ENCODE data around the gene NPHS1. TPM values are rescaled to one million over a fixed set of nuclear protein-coding genes. Genes with fewer than 3 reads are reported as not detected.
"Not testable (repeated sequence)": the region's sequence is repeated elsewhere in the genome, so short reads cannot be mapped to it uniquely, and the experiment has no call there.

The NPHS1 gene
- total and polyA plus RNA-seq, 2 of the 8 experiments (the other 6 are each of a cell fraction or from before 2014, with no cell fraction given), result 1.3 to 1.4 TPM

DNA sequence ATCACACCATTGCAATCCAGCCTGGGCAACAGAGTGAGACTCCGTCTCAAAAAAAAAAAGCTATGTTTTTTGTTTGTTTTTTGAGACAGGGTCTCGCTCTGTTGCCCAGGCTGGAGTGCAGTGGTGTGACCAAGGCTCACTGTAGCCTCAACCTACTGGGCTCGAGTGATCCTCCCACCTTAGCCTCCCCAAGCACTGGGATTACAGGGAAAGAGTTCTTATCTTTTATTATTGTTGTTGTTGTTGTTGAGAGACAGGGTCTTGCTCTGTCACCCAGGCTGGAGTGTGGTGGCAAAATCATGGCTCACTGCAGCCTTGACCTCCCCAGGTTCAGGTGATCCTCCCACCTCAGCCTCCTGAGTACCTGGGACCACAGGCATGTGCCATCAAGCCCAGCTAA lies 39.5 kb upstream of the NPHS1 start:
- not testable (repeated sequence) for H2BK15ac ChIP-seq (ENCODE audit: low read length); H4K20me1 ChIP-seq (replicated peaks in 1 of 2; ENCODE audit: control insufficient read depth in 1 of 2, insufficient read depth in 2 of 2, low read length in 2 of 2); H3K4me2 ChIP-seq (ENCODE audit: insufficient read depth in 1 of 2, low read depth in 2 of 2, low read length in 2 of 2); H3K14ac ChIP-seq (ENCODE audit: insufficient read length); H4K91ac ChIP-seq (replicated peaks; ENCODE audit: insufficient read length, low read length); H3K9me3 ChIP-seq (ENCODE audit: insufficient read depth in 2 of 2, low read depth in 1 of 2, low read length in 1 of 2); H3K4me1 ChIP-seq (replicated peaks in 1 of 4; ENCODE audit: control insufficient read depth in 3 of 4, insufficient read depth in 4 of 4, low read length in 3 of 4); H4K8ac ChIP-seq (ENCODE audit: extremely low read depth, insufficient read depth, low read length); H3K27me3 ChIP-seq (replicated peaks in 1 of 4; ENCODE audit: control insufficient read depth in 3 of 4, extremely low read depth in 1 of 4, insufficient read depth in 3 of 4, low read length in 3 of 4); H2AK5ac ChIP-seq (ENCODE audit: low read depth, low read length); FAIRE-seq; H3K4ac ChIP-seq (replicated peaks; ENCODE audit: insufficient read length, low read depth, low read length); H3K79me1 ChIP-seq (ENCODE audit: low read depth, low read length); H2BK5ac ChIP-seq (ENCODE audit: low read depth, low read length); H2BK120ac ChIP-seq (replicated peaks; ENCODE audit: low read depth, low read length); H3K56ac ChIP-seq (replicated peaks; ENCODE audit: insufficient read length, low read depth, low read length); H3K79me2 ChIP-seq (ENCODE audit: control insufficient read depth in 1 of 2, insufficient read depth in 2 of 2, low read length in 2 of 2); H2BK20ac ChIP-seq (ENCODE audit: low read length); H3K23me2 ChIP-seq (ENCODE audit: low read depth, low read length); H3K18ac ChIP-seq (ENCODE audit: extremely low read depth, low read length); H2BK12ac ChIP-seq (ENCODE audit: low read depth, low read length); H3K4me3 ChIP-seq (ENCODE audit: extremely low read depth in 1 of 4, insufficient read depth in 2 of 4, low read depth in 3 of 4, low read length in 4 of 4); H3K23ac ChIP-seq (ENCODE audit: insufficient read length); H3K9ac ChIP-seq (replicated peaks in 1 of 4; ENCODE audit: extremely low read depth in 1 of 4, low read depth in 3 of 4, low read length in 3 of 4); H4K5ac ChIP-seq (ENCODE audit: insufficient read length, low read depth, low read length); DNase-seq (ENCODE audit: low read depth in 1 of 2, low spot score in 2 of 2); H3K27ac ChIP-seq (ENCODE audit: low read depth, low read length); H2AFZ ChIP-seq (ENCODE audit: low read length)
- ChIA-PET POLR2A (ENCODE audit: partially characterized antibody) (interaction anchor here (0.6 kb wide), 1 partner anchor 34 kb away, joined by 3 read pairs; no protein-coding TSS in a partner anchor), CTCF (ENCODE audit: partially characterized antibody) (interaction anchor here (0.6 to 1.6 kb wide), 4 partner anchors 10 to 85 kb away, joined by 3 to 7 read pairs (median 4); no protein-coding TSS in a partner anchor)
- H3K36me3 ChIP-seq (ENCODE audit: control insufficient read depth in 2 of 4, insufficient read depth in 4 of 4, low read length in 3 of 4), result peaks cover 18 to 57% (median 34%) of the 10 kb centered on the region in 4 experiments
- WGBS, 2 experiments (ENCODE audit: extremely low coverage in 1 of 2, insufficient coverage in 1 of 2, insufficient read length in 1 of 2, insufficient replicate concordance in 2 of 2, low coverage in 1 of 2, low lambda C conversion rate in 2 of 2, missing lambda C conversion rate in 1 of 2), result 94% methylated on average over 3 of the region's 3 CpGs; no CpG with 5 or more reads in 1 of the 2 experiments
